Measurements from ENCODE around the gene AP1S1. TPM values are rescaled to one million over a fixed set of nuclear protein-coding genes. Genes with fewer than 3 reads are reported as not detected.
"Not testable (repeated sequence)": the region's sequence is repeated elsewhere in the genome, so short reads cannot be mapped to it uniquely, and the experiment has no call there.

AP1S1 gene
- total and polyA plus RNA-seq, 8 donors, result 2.7 to 71.2 (median 34.7) TPM; not detected in 1

GRCh38 chr7:101197991-101198390, 43.7 kb downstream of the AP1S1 start:
- H3K27me3 ChIP-seq, result peaks cover 0 to 82% (median 28%) of the 10 kb centered on the region in 3 donors

GRCh38 chr7:101198476-101198875, 44.2 kb downstream of the AP1S1 start:
- no peaks in the 10 kb centered on the region for H3K36me3 ChIP-seq
- no peaks in the 10 kb centered on the region for H3K9me3 ChIP-seq
- TF ChIP-seq POLR2AphosphoS5 (IDR thresholded peaks at IDR 0.05) (no peak), POLR2A (IDR thresholded peaks at IDR 0.05) (no peak), CTCF (IDR thresholded peaks at IDR 0.05) (no peak), EP300 (IDR thresholded peaks at IDR 0.05) (no peak)
- H3K27me3 ChIP-seq, result peaks cover 0 to 82% (median 28%) of the 10 kb centered on the region in 3 donors
- H3K4me3 ChIP-seq, result no peak overlapping the region
- no peak overlapping the region for H3K27ac ChIP-seq
- peaks cover 11 to 18% (median 16%) of the 10 kb centered on the region in 4 donors for H3K4me1 ChIP-seq
- intact Hi-C loops (cut with DNase I; ENCODE audit: low total_unique reads), result no loop called here
- no peak for DNase-seq
- WGBS, 5 donors, result 66 to 77% (median 74%) methylated on average over 12 to 14 of the region's 14 CpGs

More at GRCh38 chr7:101197991-101198390, 43.7 kb downstream of the AP1S1 start:
- H3K4me1 ChIP-seq, result peaks cover 11 to 18% (median 16%) of the 10 kb centered on the region in 4 donors
- H3K36me3 ChIP-seq, result no peaks in the 10 kb centered on the region
- WGBS, 5 donors, result 59 to 76% (median 71%) methylated on average over 14 to 21 of the region's 21 CpGs
- intact Hi-C loops (cut with DNase I; ENCODE audit: low total_unique reads), result no loop called here
- DNase-seq, result no peak
- H3K9me3 ChIP-seq, result no peaks in the 10 kb centered on the region
- H3K4me3 ChIP-seq, result no peak overlapping the region
- no peak overlapping the region for H3K27ac ChIP-seq
- no peak for TF ChIP-seq CTCF (IDR thresholded peaks at IDR 0.05)
- TF ChIP-seq EP300 (IDR thresholded peaks at IDR 0.05), result no peak
- TF ChIP-seq POLR2A (IDR thresholded peaks at IDR 0.05), result no peak
- no peak for TF ChIP-seq POLR2AphosphoS5 (IDR thresholded peaks at IDR 0.05)

GRCh38 chr7:101199522-101199921, 45.2 kb downstream of the AP1S1 start:
- intact Hi-C loops (cut with DNase I; ENCODE audit: low total_unique reads); DNase-seq; H3K36me3 ChIP-seq; H3K9me3 ChIP-seq; H3K27ac ChIP-seq; H3K4me3 ChIP-seq: not testable (repeated sequence)
- Histone ChIP-seq H3K4me1 (peaks cover 11 to 18% (median 16%) of the 10 kb centered on the region in 4 donors), H3K27me3 (peaks cover 0 to 86% (median 28%) of the 10 kb centered on the region in 3 donors)
- WGBS, 5 donors, result 89 to 95% (median 92%) methylated on average over 4 to 10 of the region's 10 CpGs

- WGBS, 5 donors, result 75 to 90% (median 78%) methylated on average over 2 of the region's 2 CpGs
- TF ChIP-seq POLR2A (IDR thresholded peaks at IDR 0.05), result no peak
- TF ChIP-seq CTCF (IDR thresholded peaks at IDR 0.05), result no peak
- no peak for TF ChIP-seq POLR2AphosphoS5 (IDR thresholded peaks at IDR 0.05)
- TF ChIP-seq EP300 (IDR thresholded peaks at IDR 0.05), result no peak
- DNase-seq, result no peak
- Histone ChIP-seq H3K4me1 (peaks cover 11 to 18% (median 16%) of the 10 kb centered on the region in 4 donors), H3K27me3 (peaks cover 0 to 85% (median 28%) of the 10 kb centered on the region in 3 donors), H3K27ac (no peak overlapping the region), H3K36me3 (no peaks in the 10 kb centered on the region), H3K4me3 (no peak overlapping the region), H3K9me3 (no peaks in the 10 kb centered on the region)
- intact Hi-C loops (cut with DNase I; ENCODE audit: low total_unique reads), result no loop called here
Observed at GRCh38 chr7:101200504-101200861, 46.2 kb downstream of the AP1S1 start.

GRCh38 chr7:101200862-101201599, 46.8 kb downstream of the AP1S1 start, which contains the start of gene MOGAT3:
MOGAT3 (minus strand) TSS chr7:101201036; CDS start chr7:101200854, 182 bp downstream.
- Histone ChIP-seq H3K9me3 (no peaks in the 10 kb centered on the region), H3K27ac (no peak within 1 kb of the TSS), H3K4me1 (peaks cover 11 to 18% (median 16%) of the 10 kb centered on the region in 4 donors), H3K27me3 (peaks cover 0 to 79% (median 28%) of the 10 kb centered on the region in 3 donors), H3K4me3 (peak within 1 kb of the TSS; percentile 12 to 47 (median 32)), H3K36me3 (peaks cover 0 to 4% (median 3%) of the 10 kb centered on the region in 4 donors)
- 20 to 34% (median 27%) methylated on average over 21 of the region's 21 CpGs for WGBS, 5 donors
- intact Hi-C loops (cut with DNase I; ENCODE audit: low total_unique reads), result no loop called here
- peak in 1 of 2 donors; percentile 64 for DNase-seq
- TF ChIP-seq EP300 (IDR thresholded peaks at IDR 0.05) (no peak), POLR2A (IDR thresholded peaks at IDR 0.05) (no peak), POLR2AphosphoS5 (IDR thresholded peaks at IDR 0.05) (no peak), CTCF (IDR thresholded peaks at IDR 0.05) (no peak)
